SK-N-SH treated with all-trans-retinoic acid at 6 μM for 48 hours (cell line): Measurements from ENCODE around the gene NPAS3.

Experiments used
- ARNTL ChIP-seq: fragments of 450-650 bp; formaldehyde crosslinking; IDR thresholded peaks from 2 replicates; pipeline ENCODE4 v1.5.0; 2020; ENCODE audit warnings: low read depth, mild to moderate bottlenecking, moderate library complexity, borderline replicate concordance
- CREB5 ChIP-seq: fragments of 250-450 bp; sonication (Bioruptor Pico); IDR thresholded peaks from 2 replicates; pipeline ENCODE4 v1.5.1; 2020; ENCODE audit warnings: low read depth, mild to moderate bottlenecking, moderate library complexity
- ESRRG ChIP-seq: fragments of 250-450 bp; sonication (Bioruptor Pico); IDR thresholded peaks from 2 replicates; pipeline ENCODE4 v1.6.1; 2021; ENCODE audit warnings: mild to moderate bottlenecking
- GLIS3 ChIP-seq: fragments of 250-450 bp; sonication (Bioruptor Pico); IDR thresholded peaks from 2 replicates; pipeline ENCODE4 v1.5.0; 2020; ENCODE audit warnings: mild to moderate bottlenecking, moderate library complexity
- ISL1 ChIP-seq: fragments of 250-450 bp; sonication (Bioruptor Pico); IDR thresholded peaks from 2 replicates; pipeline ENCODE4 v2.1.2; 2022; ENCODE audit warnings: mild to moderate bottlenecking, moderate library complexity
- PPARA ChIP-seq: fragments of 250-450 bp; sonication (Bioruptor Pico); IDR thresholded peaks from 2 replicates; pipeline ENCODE4 v1.5.0; 2020; ENCODE audit warnings: mild to moderate bottlenecking, borderline replicate concordance
- RARB ChIP-seq: fragments of 250-450 bp; sonication (Bioruptor Pico); IDR thresholded peaks from 2 replicates; pipeline ENCODE4 v1.8.0; 2021; ENCODE audit warnings: mild to moderate bottlenecking, moderate library complexity
- TCF4 ChIP-seq: fragments of 250-450 bp; sonication (Bioruptor Pico); IDR thresholded peaks from 2 replicates; pipeline ENCODE4 v1.8.0; 2021; ENCODE audit warnings: mild to moderate bottlenecking, moderate library complexity, borderline replicate concordance
- TOX ChIP-seq: fragments of 250-450 bp; sonication (Bioruptor Pico); IDR thresholded peaks from 2 replicates; pipeline ENCODE4 v1.8.0; 2021; ENCODE audit warnings: mild to moderate bottlenecking, moderate library complexity, borderline replicate concordance
- TSHZ2 ChIP-seq: fragments of 250-450 bp; sonication (Bioruptor Pico); IDR thresholded peaks from 2 replicates; pipeline ENCODE4 v1.5.0; 2020; ENCODE audit warnings: mild to moderate bottlenecking, moderate library complexity
- ZFP3 ChIP-seq: fragments of 250-450 bp; sonication (Bioruptor Pico); IDR thresholded peaks from 2 replicates; pipeline ENCODE4 v1.5.0; 2020; ENCODE audit warnings: mild to moderate bottlenecking, moderate library complexity
- ZNF565 ChIP-seq: fragments of 450-650 bp; formaldehyde crosslinking; conservative IDR thresholded peaks from 2 replicates; pipeline ENCODE4 v1.5.0; 2020; ENCODE audit warnings: low read depth, mild to moderate bottlenecking, moderate library complexity
- ZNF70 ChIP-seq: fragments of 450-650 bp; formaldehyde crosslinking; IDR thresholded peaks from 2 replicates; pipeline ENCODE4 v1.5.0; 2020; ENCODE audit warnings: mild to moderate bottlenecking, moderate library complexity

- TF ChIP-seq ARNTL = no peak
- no peak for TF ChIP-seq RARB (CRISPR knock-in tag)
- TF ChIP-seq CREB5 (CRISPR knock-in tag) = no peak
- TF ChIP-seq ISL1 = no peak
- TF ChIP-seq TSHZ2 (CRISPR knock-in tag) = no peak
- TF ChIP-seq ZNF70 (CRISPR knock-in tag) = no peak
- no peak for TF ChIP-seq ZFP3 (CRISPR knock-in tag)
- TF ChIP-seq TOX = no peak
- no peak for TF ChIP-seq GLIS3
- no peak for TF ChIP-seq TCF4 (CRISPR knock-in tag)
- no peak for TF ChIP-seq ESRRG
- TF ChIP-seq PPARA = no peak
- TF ChIP-seq ZNF565 (CRISPR knock-in tag) = no peak
Measured at GRCh38 chr14:33655421-33655820, 716.7 kb downstream of the NPAS3 start.
